ENCODE data around the gene COPZ2.
"Not testable (repeated sequence)": the region's sequence is repeated elsewhere in the genome, so short reads cannot be mapped to it uniquely, and the experiment has no call there.

Gene COPZ2

DNA sequence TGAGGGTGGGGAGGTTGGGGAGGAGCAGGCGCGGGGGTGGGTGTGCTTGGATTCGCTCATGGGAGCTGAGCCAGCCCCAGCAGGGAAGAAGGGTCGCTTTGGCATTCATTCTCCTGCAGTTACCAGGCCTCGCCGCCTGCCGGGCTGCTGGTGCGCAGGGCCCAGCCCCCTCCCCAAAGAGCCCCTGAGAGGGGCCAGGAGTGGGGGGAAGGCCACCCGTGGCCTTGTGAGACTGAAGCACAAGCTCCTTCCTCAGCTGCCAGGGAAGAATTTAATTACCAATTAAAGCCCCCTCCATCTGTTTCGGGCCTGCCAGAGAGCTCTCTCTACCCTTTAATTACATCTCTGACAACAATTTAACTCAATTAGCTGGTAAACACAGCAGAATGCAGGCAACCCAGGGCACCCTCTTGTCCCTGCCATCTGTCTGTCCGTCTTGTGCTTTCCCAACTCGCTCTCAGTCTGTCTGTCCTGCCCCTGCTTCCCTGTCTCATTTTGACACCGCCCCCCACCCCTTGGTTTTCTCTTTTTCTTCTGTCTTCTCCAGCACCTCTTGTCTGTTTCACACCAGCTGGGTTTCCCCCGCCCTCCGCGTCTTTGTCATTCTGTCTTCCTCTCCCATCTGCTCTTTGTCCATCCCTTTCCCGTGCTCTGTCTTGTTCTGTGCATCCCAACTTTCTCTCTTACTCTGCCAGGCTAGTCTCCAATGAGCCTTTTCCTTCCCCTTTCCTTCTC, 34.0 kb downstream of the COPZ2 start:
- DNase-seq: peak; percentile 21 to 68 (median 54)

DNA sequence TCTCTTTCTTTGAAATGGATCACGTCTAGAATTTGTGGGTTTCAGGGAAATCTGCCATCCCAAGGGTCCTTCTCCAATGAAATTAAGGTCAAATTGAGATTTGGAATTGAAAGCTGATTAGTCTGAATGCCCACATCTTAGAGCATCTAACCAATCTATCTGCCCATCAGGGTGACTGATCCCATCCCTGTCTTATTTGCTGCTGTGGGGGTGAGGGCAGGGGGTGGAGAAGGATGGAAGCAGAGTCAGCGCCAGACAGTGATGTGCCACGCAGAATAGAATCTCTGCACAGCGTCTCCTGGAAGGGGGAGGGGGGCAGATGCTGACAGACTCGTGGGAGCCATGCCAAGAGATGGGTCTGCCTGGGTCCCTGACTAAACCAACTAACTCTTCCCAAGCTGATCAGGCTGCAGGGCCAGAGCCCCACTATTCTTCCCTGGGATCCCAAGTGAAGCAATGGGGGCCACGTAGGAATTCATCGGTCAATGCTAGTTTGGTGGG, 34.6 kb downstream of the COPZ2 start:
- peak in 1 of 4 experiments; percentile 26 for DNase-seq

DNA sequence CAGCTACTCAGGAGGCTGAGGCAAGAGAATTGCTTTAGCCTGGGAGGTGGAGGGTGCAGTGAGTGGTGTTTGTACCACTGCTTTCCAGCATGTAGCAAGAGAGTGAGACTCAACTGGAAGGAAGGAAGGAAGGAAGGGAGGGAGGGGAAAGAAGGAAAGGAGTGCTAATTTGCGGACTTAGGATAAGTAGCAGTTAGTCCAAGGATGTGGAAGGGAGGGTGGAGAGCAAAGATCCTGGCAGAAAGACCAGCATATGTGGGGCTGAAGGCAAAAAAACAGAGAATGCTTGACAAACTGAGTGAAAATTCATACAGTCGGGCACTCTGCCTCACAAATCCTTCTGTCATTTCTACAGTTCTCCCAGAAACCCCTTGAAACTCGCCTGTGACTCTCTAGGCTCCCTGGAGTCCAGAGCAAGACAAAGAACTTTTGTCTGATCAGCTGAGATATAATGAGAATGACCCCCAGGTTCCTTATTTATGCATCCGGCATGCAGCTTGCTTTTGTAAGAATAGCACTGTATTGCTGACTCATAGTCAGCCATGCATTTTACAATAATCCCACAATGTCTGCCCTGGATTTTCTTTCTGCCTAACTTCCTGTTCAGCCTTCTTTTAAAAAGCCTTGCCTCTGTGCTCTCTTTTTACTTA, 35.2 kb downstream of the COPZ2 start:
- DNase-seq: peak; percentile 83 to 97 (median 92)

DNA sequence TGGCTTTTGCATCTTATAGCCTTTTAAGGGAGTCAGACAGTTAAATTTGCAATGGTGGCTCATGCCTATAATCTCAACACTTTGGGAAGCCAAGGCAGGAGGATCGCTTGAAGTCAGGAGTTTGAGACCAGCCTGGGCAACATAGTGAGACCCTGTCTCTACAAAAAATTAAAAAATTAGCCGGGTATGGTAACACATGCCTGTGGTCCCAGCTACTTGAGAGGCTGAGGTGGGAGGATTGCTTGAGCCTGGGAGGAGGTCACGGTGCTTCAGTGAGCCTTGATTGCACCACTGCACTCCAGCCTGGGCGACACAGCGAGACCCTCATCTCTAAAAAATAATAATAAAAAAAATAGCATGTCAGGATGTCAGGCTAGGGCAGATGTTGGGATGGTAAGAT, 35.9 kb downstream of the COPZ2 start:
- not testable (repeated sequence) for DNase-seq

DNA sequence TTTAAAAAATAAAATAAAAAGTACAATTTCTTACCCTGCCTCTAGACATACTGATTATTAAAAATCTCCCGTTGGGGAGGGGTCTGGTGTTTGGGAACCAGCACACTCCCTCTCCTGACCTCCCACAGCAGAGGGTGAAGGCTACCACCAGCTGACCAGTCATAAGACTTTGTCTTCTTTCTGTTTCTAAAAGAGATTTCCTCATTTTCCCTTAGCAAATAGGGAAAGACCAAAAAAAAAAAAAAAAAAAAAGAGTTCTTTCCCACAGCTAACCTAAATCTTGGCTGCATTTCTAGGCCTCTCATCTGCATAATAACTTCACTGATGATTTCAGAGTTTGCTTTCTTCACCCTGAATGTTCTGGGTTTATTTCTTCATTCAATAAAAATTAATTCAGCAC, 36.4 kb downstream of the COPZ2 start:
- DNase-seq: peak; percentile 60 to 91 (median 88)

DNA sequence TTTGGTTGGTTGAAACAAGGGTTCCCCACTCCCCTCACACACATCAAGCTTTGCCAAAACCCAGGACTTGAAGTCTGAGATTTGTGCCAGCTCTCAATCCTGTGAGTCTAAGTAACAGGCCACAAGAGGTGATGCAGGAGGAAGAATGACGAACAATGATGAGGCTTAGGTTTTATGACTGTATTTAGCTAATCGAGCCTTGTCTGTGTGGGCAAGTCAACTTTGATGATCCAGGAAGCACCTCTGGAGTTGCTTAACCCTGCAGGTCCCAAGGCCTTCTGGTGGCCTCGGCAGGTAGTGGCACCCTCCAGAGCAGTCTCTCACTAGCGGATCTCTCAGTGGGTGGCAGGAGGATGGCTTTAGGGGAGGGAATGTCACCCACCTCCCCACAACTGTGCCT, 38.0 kb downstream of the COPZ2 start:
- DNase-seq: peak; percentile 34 to 88 (median 76)

DNA sequence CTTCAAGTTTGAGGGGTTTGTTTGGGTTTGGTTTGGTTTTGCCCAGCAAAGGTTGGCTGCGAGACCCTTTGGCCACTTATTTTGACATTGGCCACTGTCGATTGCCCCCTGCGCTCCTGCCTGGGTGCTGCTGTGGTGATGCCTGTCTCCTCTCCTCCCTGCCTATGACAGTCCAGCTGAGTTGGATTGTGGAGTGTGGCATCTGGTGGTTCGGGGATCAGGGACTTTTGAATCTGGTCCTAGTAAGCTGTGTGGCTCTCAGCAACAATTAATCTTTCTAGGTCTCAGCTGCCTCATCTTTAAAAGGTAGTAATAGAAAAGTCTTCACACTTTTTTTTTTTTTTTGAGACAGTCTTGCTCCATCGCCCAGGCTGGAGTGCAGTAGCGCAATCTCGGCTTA, 39.6 kb downstream of the COPZ2 start:
- DNase-seq: no peak

DNA sequence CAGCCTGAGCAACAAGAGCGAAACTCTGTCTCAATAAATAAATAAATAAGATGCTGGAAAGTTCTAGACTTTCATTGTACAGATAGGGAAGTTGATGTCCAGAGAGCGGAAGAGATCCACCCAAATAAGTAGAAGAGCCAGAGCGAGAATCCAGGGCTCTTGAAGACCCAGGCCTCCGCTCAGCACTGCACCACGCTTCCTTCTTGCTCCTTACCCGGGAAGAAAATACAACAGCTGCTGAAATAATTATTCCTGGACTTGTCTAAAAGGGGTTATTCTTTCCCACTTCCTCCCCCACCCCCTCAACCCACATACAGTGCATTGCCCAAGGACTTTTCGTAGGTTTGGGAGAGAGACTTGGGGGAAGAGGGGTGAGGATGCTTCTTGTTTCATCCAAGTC, 40.0 kb downstream of the COPZ2 start:
- DNase-seq: peak; percentile 48 to 73 (median 70)

DNA sequence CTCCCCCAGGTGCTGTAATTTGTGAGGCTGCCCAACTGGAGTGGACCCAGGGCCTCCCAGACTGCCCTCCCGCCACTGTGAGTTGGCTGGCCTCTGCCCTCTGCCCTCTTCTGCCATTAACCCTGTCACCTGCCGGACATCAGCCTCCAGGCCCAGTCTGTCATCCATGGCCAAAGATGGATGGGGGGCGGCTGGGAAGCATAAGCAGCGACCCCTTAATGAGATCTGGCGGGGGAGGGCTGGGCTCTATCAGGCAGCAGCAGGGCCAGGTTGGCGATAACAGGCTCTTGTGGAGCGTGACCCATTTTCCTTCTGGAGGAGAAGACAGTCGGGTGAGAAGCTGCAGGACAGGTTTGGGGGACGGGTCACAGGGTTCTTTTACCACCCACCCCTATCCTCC, 41.4 kb downstream of the COPZ2 start:
- DNase-seq: no peak

DNA sequence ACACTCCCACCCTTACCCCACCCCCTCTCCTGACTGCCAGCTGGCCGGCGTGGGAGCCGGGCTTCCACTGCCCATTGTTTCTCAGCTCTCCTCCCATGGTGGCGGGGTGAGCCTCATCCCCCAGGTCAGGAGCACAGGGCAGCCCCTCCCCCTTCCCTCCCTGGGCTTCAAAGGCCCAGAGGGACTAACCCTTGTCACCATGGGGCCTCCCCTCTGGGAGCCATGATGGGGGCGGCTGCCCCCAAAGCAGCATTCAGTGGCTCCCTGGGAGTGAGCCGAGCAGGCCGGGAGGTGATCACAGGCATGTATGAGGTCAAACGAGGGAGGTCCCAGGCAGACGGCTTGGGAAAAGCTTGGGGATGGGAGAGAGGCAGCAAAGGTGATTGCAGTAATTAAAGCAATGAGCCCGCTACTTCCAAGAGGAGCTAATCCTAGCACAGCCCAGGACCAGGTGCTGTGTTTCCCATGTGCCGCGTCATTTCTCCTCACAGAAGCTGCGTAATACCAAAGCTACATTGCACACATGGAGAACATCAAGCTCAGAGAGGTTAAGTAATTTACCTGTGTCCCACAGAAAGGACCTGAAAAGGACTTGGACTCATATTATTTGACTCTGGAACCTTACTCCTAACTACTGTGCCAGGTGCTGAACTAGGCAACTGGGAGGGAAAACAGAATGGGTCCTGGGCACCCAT, 42.2 kb downstream of the COPZ2 start:
- DNase-seq: no peak

DNA sequence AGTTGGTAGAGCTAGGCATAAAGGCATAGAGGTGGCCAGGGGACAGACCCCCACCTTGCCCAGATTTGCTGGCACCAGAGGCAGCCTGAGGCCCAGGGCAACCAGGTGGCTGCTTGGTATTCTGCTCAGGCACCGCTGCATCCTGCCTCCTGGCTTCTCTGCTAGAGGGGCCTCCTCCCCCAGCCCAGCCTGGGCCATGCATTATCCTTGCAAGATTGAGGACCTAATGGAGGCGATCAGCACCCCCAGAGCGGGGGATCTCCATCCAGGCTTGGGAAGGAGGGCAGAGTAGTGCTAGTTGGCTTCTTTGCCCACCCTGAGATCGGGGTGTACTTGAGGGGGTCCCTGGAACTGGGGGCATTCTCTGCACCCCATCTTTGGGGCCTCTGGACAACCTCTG, 42.9 kb downstream of the COPZ2 start:
- no peak for DNase-seq

DNA sequence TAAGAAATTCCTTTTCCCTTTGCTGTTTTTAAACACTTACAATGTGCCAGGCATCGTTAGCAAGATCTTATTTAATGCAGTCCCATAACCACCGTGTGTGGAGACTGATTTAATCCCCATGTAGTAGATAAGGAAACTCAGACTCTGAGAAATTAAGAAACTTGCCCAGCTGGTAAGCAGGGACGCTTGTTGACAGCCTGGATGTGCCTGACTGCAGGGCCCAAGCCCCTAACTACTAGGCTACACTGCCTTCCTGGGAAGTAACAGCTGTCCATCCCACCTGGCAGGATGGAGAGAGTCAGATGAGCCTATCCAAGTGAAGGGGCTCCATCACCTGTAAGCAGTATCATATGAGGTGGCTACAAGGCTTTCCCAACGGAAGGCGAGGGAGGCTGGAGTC, 43.6 kb downstream of the COPZ2 start:
- no peak for DNase-seq

DNA sequence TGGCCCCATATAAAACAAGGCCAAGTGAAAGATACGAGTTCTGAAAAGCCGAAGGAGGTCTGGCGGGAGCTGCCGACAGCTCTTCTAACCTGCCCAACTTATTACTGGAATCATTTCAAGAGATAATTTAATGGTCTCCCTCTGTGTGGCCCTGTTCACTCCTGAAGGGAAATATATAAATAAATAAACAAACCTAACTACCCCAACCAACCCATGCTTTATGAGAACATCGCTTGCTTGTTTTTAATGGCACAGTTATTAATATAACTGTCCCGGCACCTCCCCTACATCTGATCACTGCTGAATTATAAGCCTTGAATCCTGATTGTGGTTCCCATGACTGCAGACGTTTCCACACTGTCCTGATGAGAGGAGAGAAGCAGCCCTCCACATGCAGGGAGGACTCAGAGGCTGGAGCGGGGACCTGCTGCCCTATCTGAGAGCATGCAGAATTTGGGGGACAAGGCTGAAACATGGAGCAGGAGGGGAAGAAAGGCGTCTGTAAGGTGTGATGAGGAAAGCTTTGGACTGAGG, 44.5 kb downstream of the COPZ2 start:
- no peak for DNase-seq

DNA sequence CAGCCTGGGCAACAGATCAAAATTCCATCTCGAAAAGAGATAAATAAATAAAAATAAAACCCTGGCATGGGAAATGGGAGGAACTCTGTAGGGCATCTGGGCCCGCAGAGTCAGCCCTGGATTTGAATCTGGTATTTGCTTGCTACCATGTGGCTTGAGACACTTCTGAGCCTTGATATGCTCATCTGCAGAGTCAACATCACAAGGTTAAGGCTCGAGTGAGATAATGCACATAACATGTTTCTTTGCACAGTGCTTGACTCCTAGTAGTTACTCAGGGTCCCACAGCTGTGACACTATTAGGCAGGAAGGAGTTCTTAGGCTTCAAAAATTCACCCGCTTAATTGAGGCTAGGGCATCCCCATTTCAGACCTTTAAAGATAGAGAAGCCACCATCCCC, 45.4 kb downstream of the COPZ2 start:
- peak in 3 of 4 experiments; percentile 46 to 57 (median 53) for DNase-seq

DNA sequence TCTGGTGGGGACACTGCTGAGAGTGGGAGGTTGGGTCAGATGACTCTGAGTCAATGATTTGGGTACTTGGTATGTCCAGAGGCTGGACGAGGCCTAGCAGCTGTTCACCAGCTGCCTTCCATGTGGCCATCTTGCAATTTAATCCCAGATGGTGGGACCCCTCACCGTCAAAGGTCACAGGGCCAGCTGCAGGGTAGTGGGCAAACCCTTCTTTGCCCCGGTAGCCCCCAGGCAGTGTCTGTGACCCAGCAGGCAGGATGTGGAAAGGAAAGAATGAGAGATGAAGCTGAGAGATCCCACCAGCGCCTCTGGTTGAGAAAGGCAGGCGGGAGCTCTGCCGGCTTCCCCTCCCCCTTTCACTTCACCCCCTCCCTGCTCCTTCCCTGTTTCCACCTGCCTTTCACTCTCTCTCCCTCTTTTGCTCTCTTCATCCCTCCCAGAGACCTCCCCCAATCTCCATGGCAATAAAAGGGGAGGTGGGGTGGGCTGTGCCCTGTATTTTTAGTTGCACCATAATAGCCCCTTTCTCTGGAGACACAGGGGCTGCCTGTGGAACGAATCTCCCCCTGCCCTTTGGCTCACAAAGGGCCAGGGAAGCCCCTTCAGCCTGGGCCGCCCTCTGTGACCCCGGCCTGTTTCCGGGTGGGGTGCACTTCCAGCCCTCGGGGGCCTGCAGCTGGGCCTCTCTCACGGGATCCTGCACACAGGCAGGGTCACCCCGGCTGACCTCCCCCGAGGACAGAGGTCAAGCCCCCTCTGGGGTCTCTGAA, 46.5 kb downstream of the COPZ2 start:
- DNase-seq: peak in 2 of 4 experiments; percentile 42 to 45

DNA sequence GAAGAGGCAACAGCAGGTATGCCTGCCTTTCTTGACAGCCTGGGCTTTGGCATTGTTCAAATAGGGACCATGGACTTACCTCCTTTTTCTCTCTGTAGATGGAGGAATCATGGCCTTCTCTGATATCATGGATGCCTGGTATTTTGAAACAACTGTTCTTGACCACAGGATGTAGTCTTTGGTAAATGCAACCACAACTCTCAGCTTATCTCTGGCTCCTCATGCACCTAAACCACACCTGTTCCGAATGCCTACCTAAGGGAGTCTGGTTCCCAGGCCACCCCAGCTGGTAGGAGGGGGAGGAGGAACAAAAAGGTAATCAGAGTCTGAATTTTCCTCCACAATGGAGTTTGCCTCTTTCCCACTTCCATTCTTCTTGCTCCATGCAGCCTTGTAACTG, 47.9 kb downstream of the COPZ2 start:
- no peak for DNase-seq

DNA sequence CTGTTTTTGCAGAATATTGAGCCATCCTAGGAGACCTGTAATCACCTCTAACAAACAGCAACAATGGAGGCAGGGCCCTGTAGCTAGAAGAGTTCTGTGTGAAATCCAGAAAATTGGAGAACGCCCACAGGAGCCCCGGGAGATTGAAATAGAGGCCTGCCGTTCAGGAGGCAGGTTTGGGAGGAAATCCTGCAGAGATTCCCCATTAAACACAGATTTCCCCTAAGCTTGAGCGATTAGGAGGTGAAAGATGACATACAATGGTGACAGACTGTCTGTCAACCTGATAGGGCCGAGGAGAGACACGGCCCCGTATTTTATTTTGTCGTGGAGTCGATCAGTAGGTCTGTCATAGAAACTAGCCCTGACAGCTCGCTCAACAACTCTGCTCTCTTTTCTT, 48.4 kb downstream of the COPZ2 start:
- DNase-seq: no peak

DNA sequence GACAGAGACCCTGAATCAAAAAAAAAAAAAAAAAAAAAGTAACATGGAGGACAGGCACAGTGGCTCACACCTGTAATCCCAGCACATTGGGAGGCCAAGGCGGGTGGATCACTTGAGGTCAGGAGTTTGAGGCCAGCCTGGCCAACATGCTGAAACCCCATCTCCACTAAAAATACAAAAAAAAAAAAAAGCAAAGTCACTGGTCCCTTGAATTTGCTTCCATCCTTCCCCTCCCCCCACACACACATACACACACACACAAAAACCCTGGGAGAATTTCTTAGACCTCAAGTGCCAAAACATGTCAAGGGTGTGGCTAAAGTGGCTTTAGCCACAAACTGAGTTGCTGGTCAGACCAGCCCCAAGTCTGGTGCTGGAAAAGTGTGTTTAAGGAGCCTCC, 49.2 kb downstream of the COPZ2 start:
- not testable (repeated sequence) for DNase-seq

DNA sequence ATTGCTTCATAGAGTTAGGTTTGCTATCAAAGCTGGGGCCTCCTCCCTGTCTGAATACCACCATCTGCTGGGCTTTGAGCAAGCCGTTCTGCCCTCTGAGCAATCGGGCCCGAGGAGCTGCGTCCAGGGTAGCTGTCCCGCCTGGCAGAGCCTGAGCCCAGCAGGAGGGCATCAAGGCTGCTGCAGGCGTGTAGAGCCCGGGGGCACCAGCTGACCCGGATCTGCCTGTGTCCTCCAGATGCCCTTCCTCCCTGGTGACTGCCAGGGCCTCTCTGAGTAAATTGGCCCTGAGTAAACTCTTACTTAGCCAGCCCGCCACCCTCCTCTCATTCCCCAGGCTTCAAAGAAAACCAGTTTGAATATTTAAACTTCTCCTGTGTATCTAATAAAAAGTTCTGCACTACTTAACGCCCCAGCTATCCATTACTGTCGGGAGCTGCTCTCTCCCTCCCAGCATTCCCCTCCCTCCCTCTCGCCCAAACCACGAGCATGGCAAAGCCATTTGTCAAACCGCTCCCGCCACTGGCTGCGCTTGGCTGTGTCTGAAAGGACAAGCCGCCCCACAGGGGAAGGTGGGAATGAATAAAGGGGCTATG, 50.3 kb downstream of the COPZ2 start:
- DNase-seq: no peak

DNA sequence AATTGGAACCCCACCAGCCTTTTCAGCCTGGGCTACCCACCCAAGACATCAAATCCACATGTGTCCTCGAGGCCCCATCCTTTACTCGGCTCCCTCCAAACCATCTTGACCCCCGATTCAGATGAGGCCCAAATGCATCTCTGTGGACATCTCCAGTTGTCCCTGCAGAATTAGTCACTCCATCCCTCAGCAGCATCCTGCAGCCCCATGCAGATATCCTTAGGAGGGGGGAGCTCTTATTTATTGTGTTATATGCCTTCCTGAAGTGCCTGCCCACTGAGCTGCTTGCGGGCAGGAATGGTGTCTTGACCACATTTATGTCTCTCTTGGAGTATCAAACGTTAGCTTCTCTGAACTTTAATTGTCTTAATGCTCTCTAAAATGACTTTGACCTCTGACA, 51.1 kb downstream of the COPZ2 start:
- no peak for DNase-seq

DNA sequence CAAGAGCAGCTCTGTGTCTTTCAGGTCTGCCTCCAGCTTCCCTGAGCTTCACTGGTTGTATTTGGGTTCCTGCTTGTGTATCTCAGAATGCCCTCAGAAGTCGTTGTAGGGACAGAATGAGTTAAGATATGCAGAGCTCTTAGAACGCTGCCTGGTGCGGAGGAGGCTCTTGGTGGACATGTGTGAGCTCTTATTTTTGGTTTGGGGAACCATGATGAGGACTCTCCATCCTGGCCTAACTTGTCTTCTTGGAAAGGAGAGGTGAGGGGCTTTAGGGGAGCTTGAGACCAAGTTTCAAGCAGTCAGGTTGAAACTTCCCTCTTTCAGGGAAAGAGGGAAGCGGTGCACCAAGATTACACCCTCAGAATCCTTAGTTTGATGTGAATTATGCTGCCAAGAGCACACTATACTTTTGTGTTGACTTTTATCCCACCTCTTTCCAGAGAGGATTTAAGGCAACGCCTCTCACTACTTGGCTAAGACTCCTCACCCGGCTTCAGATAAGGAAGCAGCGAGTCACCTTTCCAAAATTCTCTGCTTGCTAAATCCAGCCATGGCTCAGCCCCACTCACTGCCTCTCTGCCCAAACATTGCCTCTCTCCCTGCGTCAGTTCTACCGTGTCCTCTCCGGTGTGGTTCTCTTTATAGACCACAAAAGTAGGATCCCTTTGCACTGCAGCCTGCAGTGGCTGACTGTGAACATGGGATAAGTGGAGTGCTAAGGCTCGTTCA, 53.9 kb downstream of the COPZ2 start:
- peak; percentile 25 to 56 (median 40) for DNase-seq
